Vagina (tissue), 2 donors: Measurements from ENCODE around the gene OR10W1. TPM values are rescaled to one million over a fixed set of nuclear protein-coding genes. Genes with fewer than 3 reads are reported as not detected.

Experiments
- DNase-seq, 2 donors: peaks; one replicate each; pipeline ENCODE4 v3.0.0-alpha.2; 2017; ENCODE audit errors: extremely low spot score in 2 of 2
- H3K27ac ChIP-seq: fragments of 200-600 bp; sonication (generic); one replicate; pipeline ENCODE4 v1.5.1; 2019
- H3K27me3 ChIP-seq: fragments of 200-600 bp; sonication (generic); one replicate; pipeline ENCODE4 v1.5.1; 2019
- H3K36me3 ChIP-seq, 2 donors: fragments of 200-600 bp; sonication (generic); one replicate each; pipeline ENCODE4 v1.5.1; 2017 to 2019
- H3K4me1 ChIP-seq: fragments of 200-600 bp; sonication (generic); one replicate; pipeline ENCODE4 v1.5.1; 2019
- H3K4me3 ChIP-seq, 2 donors: fragments of 200-600 bp; sonication (generic); 1 replicate in 1 of 2; 2 replicates in 1 of 2; pipeline ENCODE4 v1.5.1; 2016 to 2019
- H3K9me3 ChIP-seq: fragments of 200-600 bp; sonication (generic); one replicate; pipeline ENCODE4 v1.5.1; 2019
- POLR2A ChIP-seq, 2 donors: fragments of 450-650 bp; IDR thresholded peaks; one replicate each; pipeline ENCODE4 v1.6.1; 2017; ENCODE audit warnings: antibody characterized with exemption in 2 of 2, mild to moderate bottlenecking in 2 of 2, moderate library complexity in 2 of 2
- POLR2AphosphoS5 ChIP-seq, 2 donors: sonication (generic); formaldehyde crosslinking; IDR thresholded peaks; one replicate each; pipeline ENCODE4 v1.9.0; 2017; ENCODE audit warnings: antibody characterized with exemption in 2 of 2, mild to moderate bottlenecking in 2 of 2, low read depth in 1 of 2; ENCODE audit not compliant: insufficient read depth in 1 of 2
- intact Hi-C: fragments of 100-400 bp; cut with DNase I; formaldehyde crosslinking; loops from one replicate; pipeline ENCODE4 v1.15.1; 2023
- total RNA-seq: library from RNA; depleted of rRNA; stranded (reverse); fragments of >200 nt; gene quantifications from one replicate; pipeline ENCODE4 v1.2.3, GENCODE V29; 2016
- TF ChIP-seq, protein P1 (sequence below), 3 experiments: fragments of 450-650 bp in 2 of 3; fragments of 200-600 bp in 1 of 3; sonication (generic) in 1 of 3; IDR thresholded peaks; one replicate each; pipeline ENCODE4 v1.5.1; 2017 to 2019; ENCODE audit warnings: antibody characterized with exemption in 3 of 3, mild to moderate bottlenecking in 2 of 3, moderate library complexity in 2 of 3

Gene OR10W1
- total RNA-seq, 1 donor from 2014 or later = not detected

DNA sequence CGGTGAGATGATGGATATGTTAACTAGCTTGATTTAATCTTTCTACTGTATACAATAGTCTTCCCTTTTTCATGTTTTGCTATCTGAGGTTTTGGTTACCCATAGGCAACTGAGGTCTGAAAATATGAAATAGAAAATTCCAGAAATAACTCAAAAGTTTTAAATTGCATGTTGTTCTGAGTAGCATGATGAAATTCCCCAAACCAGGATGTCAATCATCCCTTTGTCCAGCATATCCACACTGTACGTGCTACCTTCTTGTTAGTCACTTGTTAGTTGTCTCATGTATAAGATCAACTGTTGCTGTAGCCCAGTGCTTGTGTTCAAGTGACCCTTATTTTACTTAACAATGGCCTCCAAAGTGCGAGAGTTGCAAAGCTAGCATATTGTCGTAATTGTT, 21.2 kb upstream of the OR10W1 start:
- DNase-seq = no peak
- Histone ChIP-seq H3K27me3 (no peaks in the 10 kb centered on the region), H3K9me3 (no peaks in the 10 kb centered on the region), H3K36me3 (no peaks in the 10 kb centered on the region), H3K4me1 (no peaks in the 10 kb centered on the region), H3K4me3 (no peak overlapping the region), H3K27ac (no peak overlapping the region)
- TF ChIP-seq, protein P1, sequence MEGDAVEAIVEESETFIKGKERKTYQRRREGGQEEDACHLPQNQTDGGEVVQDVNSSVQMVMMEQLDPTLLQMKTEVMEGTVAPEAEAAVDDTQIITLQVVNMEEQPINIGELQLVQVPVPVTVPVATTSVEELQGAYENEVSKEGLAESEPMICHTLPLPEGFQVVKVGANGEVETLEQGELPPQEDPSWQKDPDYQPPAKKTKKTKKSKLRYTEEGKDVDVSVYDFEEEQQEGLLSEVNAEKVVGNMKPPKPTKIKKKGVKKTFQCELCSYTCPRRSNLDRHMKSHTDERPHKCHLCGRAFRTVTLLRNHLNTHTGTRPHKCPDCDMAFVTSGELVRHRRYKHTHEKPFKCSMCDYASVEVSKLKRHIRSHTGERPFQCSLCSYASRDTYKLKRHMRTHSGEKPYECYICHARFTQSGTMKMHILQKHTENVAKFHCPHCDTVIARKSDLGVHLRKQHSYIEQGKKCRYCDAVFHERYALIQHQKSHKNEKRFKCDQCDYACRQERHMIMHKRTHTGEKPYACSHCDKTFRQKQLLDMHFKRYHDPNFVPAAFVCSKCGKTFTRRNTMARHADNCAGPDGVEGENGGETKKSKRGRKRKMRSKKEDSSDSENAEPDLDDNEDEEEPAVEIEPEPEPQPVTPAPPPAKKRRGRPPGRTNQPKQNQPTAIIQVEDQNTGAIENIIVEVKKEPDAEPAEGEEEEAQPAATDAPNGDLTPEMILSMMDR (IDR thresholded peaks at IDR 0.05) = no peak
- TF ChIP-seq POLR2A (IDR thresholded peaks at IDR 0.05) = no peak
- no peak for TF ChIP-seq POLR2AphosphoS5 (IDR thresholded peaks at IDR 0.05; ENCODE audit: insufficient read depth in 1 of 2, low read depth in 1 of 2)
- intact Hi-C loops = no loop called here

DNA sequence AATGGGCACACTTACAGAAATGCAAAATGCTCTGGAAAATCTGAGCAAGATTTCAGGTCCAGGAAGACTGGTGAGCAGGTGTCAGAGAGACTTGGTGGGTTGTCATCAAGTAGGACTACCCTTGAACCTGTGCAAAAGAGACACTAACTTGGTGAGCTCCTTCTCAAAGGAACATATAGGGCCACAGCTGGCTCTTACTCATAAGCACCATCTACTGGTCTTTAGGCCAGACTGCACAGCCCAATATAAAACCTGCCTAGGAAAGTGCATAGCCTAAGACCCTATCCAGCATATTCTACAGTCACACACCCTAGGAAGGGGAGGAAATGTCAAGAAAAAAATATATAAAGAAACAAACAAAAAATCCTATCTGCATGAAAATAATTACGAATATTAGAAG, 18.2 kb upstream of the OR10W1 start:
- intact Hi-C loops = no loop called here
- H3K9me3 ChIP-seq = no peaks in the 10 kb centered on the region
- H3K27ac ChIP-seq = no peak overlapping the region
- TF ChIP-seq, protein P1 (IDR thresholded peaks at IDR 0.05) = no peak
- TF ChIP-seq POLR2AphosphoS5 (IDR thresholded peaks at IDR 0.05; ENCODE audit: insufficient read depth in 1 of 2, low read depth in 1 of 2) (no peak), POLR2A (IDR thresholded peaks at IDR 0.05) (no peak)
- no peak overlapping the region for H3K4me3 ChIP-seq
- DNase-seq = no peak
- no peaks in the 10 kb centered on the region for H3K4me1 ChIP-seq
- no peaks in the 10 kb centered on the region for H3K27me3 ChIP-seq
- no peaks in the 10 kb centered on the region for H3K36me3 ChIP-seq

DNA sequence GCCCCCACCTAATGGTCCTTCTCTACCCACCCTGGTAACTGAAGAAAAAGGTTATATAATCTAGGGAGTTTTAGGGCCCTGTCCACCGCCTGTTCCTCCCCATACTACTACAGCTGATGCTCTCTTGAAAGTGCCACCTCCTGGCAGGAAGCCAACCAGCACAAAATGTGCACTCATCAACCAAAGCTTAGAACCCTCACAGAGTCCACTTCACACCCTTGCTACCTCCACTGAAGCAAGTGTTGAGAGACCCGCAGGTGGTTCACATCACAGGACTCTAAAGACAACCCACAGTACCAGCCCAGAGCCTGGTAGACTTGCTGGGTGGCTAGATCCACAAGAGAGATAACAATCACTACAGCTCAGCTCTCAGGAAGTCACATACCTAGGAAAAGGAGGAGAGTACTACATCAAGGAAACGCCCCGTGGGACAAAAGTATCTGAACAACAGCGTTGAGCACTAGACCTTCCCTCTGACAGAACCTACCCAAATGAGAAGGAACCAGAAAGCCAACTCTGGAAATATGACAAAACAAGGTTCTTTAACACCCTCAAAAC, 17.5 kb upstream of the OR10W1 start:
- no peaks in the 10 kb centered on the region for H3K36me3 ChIP-seq
- no peaks in the 10 kb centered on the region for H3K9me3 ChIP-seq
- no peaks in the 10 kb centered on the region for H3K27me3 ChIP-seq
- intact Hi-C loops = no loop called here
- no peak overlapping the region for H3K27ac ChIP-seq
- no peak overlapping the region for H3K4me3 ChIP-seq
- TF ChIP-seq POLR2A (IDR thresholded peaks at IDR 0.05) = no peak
- no peak for TF ChIP-seq POLR2AphosphoS5 (IDR thresholded peaks at IDR 0.05; ENCODE audit: insufficient read depth in 1 of 2, low read depth in 1 of 2)
- H3K4me1 ChIP-seq = no peaks in the 10 kb centered on the region
- DNase-seq = no peak

DNA sequence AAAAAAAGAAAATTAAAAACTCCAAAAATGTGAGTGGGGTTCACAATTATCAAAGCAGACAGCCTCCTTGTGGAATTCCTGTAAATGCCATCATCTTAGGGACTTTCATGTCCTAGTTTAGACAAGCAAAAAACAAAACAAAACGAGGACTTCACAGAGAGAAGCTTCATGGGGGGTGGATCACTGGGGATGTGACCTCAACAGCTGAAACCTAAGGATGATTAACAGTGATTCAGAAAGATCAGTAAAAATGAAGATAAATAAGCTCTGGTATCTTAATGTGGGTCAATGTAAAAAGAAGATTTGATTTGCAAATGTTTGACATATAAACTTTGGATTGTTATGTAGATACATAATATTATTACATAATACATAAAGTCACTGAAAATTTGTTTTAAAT, 8.1 kb upstream of the OR10W1 start:
- H3K27me3 ChIP-seq = no peaks in the 10 kb centered on the region
- DNase-seq = no peak
- intact Hi-C loops = no loop called here
- H3K9me3 ChIP-seq = no peaks in the 10 kb centered on the region
- H3K27ac ChIP-seq = no peak overlapping the region
- H3K4me3 ChIP-seq = no peak overlapping the region
- H3K36me3 ChIP-seq = no peaks in the 10 kb centered on the region
- H3K4me1 ChIP-seq = no peaks in the 10 kb centered on the region
- TF ChIP-seq, protein P1 (IDR thresholded peaks at IDR 0.05) = no peak
- no peak for TF ChIP-seq POLR2A (IDR thresholded peaks at IDR 0.05)
- TF ChIP-seq POLR2AphosphoS5 (IDR thresholded peaks at IDR 0.05; ENCODE audit: insufficient read depth in 1 of 2, low read depth in 1 of 2) = no peak

DNA sequence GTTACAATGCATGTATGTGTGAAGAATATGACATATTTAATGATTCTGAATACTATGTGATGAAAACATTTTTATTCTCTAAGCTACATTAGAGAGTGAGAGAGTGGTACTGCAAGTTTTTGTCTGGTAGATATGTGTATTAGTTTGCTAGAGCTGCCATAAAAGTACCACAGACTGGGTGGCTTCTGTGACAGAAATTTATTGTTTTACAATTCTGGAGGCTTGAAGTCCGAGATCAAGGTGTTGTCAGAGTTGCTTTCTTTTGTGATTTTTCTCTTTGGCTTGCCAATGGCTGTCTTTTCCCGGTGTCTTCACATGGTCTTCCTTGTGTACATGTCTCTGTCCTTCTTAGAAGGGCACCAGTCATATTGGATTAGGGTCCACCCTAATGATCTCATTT, 6.9 kb upstream of the OR10W1 start:
- H3K4me3 ChIP-seq = no peak overlapping the region
- H3K27me3 ChIP-seq = no peaks in the 10 kb centered on the region
- no peaks in the 10 kb centered on the region for H3K4me1 ChIP-seq
- no peaks in the 10 kb centered on the region for H3K9me3 ChIP-seq
- TF ChIP-seq, protein P1 (IDR thresholded peaks at IDR 0.05) = no peak
- TF ChIP-seq POLR2AphosphoS5 (IDR thresholded peaks at IDR 0.05; ENCODE audit: insufficient read depth in 1 of 2, low read depth in 1 of 2) = no peak
- DNase-seq = no peak
- H3K27ac ChIP-seq = no peak overlapping the region
- intact Hi-C loops = no loop called here
- no peaks in the 10 kb centered on the region for H3K36me3 ChIP-seq
